Measurements from ENCODE around the gene AGPAT1. TPM values are rescaled to one million over a fixed set of nuclear protein-coding genes. Genes with fewer than 3 reads are reported as not detected.
"Not testable (repeated sequence)": the region's sequence is repeated elsewhere in the genome, so short reads cannot be mapped to it uniquely, and the experiment has no call there.

Gene AGPAT1
- total RNA-seq, 1 donor from 2014 or later, result 60.7 TPM

- DNase-seq (ENCODE audit: extremely low read depth, low read depth, low spot score), result no peak
Measured at GRCh38 chr6:32151181-32151862, 24.6 kb downstream of the AGPAT1 start.

DNA sequence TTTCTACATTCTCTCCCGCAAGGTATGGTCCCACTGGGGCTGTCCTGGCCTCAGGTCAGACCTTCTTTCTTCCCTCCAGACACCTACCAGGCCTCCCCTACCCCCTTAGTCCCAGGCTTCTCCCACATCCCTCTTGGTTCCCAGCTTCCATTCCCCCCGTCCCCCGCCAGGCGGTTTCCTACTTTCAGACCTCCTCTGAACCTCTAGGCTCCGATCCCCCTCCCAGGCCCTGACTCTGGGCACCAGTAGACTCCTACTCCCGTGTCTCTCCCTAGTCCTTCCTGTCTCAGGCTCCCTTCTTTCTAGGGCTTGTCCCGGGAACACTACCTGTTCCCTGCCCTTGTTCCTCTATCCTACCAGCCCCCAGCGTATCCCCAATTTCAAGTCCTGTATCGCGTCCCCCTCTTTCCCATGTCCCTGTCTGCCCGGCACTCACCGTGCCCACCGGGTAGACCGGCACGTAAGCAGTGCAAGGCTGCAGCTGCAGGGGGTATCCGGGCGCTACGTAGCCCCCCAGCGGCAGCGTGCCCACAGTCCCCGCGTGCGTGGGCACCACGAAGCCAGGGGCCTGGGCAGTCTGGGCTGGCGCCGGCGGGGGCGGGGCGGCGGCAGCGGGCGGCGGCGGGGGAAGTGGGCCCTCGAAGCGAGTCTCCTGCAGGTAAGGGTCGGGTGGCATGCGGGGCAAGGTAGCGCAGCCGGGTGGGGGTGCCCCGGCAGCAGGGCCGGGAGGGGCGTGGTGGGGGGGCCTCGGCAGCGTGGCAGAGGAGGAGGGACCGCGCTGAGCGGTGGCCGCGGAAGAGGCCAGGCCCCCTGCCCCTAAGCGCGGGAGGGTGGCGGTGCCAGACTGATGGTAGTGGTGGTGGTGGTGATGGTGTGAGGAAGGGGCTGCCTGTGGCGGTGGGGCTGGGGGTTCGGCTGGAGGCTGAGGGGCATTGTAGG is 25.7 kb downstream of the AGPAT1 start:
- no peak for DNase-seq (ENCODE audit: extremely low read depth, low read depth, low spot score)

DNA sequence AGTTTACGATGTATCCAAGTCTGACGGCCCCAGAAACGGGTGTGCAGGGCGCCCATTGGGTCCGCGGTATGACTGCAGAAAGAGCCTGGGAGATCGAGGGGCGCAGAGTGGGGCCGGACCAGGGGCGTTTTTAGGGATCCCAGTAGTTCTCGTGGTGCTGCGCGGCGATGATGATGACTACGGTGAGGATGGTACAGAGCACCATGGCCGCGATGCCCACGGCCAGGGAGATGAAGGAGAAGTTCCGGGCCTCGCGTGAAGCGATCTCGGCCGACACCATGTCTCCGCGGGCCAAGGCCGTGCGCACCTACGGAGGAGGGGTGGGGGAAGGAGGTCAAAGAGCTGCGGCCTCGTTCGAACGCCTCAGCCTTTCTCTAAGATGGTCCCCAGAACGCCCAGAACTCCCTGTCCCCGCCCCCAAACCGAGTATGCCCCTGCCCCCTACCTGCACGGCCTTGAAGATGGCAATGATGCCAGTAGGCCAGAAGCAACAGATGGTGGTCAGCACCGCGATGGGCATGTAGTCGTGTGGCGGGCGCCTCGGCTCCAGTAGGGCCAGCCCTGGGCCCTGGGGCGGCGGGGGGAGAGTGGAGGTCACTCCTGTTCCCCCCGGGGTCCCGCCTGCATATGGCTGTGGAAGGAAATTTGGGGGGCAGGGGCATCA is 26.7 kb downstream of the AGPAT1 start:
- no peak for DNase-seq (ENCODE audit: extremely low read depth, low read depth, low spot score)

DNA sequence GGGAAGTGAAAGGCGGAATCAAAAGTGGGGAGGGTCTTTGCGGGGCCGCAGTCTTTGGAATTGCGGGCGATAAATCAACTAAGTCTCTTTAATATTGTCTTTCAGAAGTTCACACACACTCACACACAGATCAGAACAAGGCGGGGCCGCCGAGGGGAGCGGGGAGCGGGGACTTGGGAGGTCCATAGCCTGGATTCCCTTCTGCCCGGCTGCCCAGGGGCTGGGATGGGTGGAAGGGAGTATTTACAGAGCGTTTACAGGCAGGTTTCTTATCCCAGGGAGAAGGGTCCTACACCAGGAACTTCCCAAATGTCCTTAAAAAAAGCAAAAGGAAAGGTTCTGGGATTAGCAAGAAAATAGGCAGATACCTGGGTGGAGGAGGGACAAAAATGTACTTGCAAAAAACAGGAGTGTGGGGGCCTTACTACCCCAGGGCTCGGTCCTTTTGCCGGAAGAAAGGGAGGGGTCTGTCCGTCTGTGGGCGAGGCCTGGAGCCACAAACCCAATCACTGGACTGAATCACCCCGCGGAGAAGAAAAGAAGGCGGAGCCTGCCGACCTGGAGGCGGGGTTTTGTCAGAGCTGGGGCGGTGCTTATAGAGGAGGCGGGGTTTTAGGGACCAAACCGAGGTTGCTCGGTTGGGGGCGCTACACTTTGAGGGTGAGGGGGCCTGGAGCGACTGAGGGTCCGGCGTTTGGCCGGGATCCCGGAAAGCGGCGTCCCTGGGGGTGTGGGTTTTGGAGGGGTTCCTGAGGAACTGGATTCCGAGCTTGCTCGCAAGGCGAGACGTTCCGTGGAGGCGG is 27.4 kb downstream of the AGPAT1 start:
- DNase-seq (ENCODE audit: extremely low read depth, low read depth, low spot score), result no peak

- no peak for DNase-seq (ENCODE audit: extremely low read depth, low read depth, low spot score)
Measured at GRCh38 chr6:32147401-32148132, 28.3 kb downstream of the AGPAT1 start.

DNA sequence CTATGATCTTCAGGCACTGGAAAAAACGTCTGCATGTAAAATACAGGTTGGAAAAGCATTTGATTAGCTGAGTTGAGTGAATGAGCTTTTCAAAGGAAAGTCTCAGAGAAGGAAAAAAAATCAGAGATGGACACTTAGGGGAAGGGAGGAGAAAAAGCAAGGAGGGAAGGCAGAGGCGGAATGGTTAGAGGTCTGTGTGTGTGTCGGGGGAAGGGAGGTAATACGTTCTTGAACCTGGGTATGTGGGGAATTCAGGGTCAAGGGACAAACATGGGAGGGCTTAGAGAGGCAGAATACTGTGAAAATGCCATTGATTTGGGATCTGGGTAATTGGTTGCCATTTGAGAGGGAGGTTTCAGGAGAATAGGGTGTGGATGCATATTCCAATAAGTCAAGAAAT is 29.2 kb downstream of the AGPAT1 start:
- no peak for DNase-seq (ENCODE audit: extremely low read depth, low read depth, low spot score)

DNA sequence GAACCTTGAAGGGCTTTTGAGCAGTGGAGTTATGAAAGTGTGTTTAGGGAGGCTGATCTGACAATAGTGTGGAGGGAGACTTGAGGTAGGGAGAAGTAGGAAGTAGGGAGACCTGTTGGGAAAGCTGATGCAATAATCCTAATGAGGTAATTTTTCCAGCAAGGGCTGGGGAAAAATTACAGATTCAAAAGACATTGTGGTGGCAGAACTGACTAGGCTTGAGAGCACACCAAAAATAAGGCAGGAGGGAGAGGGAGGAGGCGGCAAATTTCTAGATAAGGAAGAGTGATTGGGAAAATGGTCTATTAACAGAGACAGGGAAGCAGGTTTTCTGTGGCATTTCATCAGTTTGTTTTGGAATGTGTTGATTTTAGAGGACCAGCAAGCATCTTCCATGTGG is 29.6 kb downstream of the AGPAT1 start:
- DNase-seq (ENCODE audit: extremely low read depth, low read depth, low spot score), result no peak

DNA sequence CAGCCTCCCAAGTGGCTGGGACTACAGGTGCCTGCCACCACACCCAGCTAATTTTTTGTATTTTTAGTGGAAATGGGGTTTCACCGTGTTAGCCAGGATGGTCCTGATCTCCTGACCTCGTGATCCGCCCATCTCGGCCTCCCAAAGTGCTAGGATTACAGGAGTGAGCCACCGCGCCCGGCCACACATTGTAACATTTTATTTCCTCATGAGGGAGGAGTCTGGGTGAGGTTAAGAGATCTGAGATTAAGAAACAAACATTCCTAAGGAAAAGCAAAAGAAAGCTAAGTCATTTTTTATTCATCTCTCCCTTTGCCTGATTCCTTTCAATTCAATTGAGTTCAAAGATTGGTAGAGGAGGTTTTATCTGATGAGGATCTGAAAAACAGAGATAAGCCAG is 31.6 kb downstream of the AGPAT1 start:
- DNase-seq (ENCODE audit: extremely low read depth, low read depth, low spot score), result not testable (repeated sequence)

DNA sequence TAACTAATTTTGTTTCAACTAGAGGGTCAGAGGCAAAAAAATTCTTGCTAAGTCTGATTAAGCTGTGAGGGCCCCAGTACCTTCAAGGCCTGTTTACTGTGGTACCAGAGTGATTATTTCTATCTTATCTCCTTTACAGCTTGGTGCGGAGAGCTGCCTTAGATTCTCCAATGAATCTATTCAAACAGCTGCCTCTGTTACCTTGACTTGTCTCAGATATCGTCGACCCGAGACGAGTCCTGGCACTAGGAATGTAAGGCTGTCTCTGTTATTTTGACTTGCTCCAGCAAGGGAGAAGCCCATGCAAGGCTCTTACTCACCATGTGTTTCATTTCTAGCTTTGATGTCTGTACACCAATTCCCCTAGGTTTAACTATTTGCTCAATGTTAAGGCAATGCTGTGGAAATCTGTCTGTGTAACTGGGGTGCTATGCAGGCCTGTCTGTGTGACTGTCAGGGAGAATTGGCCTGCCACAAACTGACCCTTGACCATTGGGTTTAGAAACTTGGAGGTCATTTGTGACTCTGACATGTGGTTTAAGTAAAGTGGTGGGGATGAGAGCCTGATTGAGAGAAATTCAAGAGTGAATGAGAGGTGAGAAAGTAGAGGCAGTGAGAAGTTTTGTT is 35.4 kb downstream of the AGPAT1 start:
- DNase-seq (ENCODE audit: extremely low read depth, low read depth, low spot score), result no peak

GRCh38 chr6:32139590-32139989 is 36.3 kb downstream of the AGPAT1 start:
- no peak for DNase-seq (ENCODE audit: extremely low read depth, low read depth, low spot score)

DNA sequence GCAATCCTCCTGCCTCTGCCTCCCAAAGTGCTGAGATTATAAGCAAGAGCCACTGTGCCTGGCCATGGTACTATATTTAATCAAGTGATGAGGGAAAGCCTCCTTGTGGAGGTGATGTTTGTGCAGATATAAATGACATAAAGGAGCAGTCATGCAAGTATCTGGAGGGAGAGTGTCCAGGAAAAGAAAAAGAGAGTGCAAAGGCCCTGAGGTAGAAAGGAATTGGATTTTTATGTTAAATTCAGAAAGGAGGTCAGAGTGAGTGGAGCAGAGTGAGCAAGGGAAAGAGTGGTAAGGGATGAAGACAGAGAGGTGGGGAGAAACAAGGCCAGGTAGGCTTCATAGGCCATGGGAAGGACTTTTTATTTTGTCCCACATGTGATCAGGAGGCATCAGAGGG is 38.4 kb downstream of the AGPAT1 start:
- no peak for DNase-seq (ENCODE audit: extremely low read depth, low read depth, low spot score)

DNA sequence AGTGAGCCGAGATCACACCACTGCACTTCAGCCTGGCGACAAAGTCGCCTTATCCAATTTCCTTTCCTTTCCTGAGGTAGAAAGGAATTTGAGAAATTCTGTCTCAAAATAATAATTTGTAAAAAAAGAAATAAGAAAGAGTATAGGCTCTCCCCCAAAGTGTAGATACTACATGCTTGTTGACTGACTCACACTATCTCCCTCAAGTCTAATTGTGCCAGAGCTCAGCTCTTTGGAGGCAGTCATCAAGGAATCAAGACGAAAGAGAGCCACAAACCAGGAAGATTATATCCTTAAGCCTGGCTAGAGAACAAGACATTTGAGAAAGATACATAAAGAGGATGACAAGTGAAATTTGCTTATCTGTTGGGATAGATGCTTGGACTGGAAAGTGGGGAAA is 42.1 kb downstream of the AGPAT1 start:
- DNase-seq (ENCODE audit: extremely low read depth, low read depth, low spot score), result no peak

DNA sequence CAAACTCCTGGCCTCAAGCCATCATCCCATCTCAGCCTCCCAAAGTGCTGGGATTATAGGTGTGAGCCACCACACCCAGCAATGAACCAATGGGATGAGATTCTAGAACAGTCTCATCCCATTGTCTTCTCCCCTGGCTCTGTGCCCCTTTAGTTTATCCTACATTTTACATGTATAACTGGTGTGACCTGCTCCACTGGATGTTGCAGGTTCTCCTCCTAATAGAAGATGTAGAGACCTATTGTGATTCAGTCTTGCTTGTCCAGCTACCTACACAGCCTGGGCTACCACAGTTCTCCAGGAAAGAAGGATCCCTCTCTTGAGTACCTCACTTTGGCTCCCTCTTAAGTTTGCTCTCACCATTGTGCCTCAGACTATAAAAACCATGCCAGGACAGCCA is 43.8 kb downstream of the AGPAT1 start:
- DNase-seq (ENCODE audit: extremely low read depth, low read depth, low spot score), result no peak

DNA sequence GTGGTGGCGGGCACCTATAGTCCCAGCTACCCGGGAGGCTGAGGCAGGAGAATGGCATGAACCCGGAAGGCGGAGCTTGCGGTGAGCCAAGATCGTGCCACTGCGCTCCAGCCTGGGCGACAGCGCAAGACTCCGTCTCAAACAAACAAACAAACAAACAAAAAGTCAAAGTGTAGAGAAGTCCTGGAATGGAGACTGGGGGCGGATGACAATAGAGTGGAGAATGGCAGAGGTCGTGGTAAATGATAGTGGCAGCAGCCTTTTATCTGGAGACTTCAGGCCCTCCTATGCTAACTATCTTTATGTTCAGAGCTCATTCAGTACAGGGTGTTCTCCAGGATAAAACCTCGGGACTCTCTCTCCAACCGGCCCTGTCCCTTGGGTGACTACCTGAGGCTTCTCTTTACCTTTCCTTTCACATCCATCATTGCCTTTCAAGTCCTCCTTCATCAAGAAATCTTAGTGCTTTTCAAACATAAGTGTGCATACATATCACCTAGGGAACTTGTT is 44.4 kb downstream of the AGPAT1 start:
- DNase-seq (ENCODE audit: extremely low read depth, low read depth, low spot score), result no peak

- no peak for DNase-seq (ENCODE audit: extremely low read depth, low read depth, low spot score)
Measured at GRCh38 chr6:32129297-32130088, 46.4 kb downstream of the AGPAT1 start.

- no peak for DNase-seq (ENCODE audit: extremely low read depth, low read depth, low spot score)
Measured at GRCh38 chr6:32128751-32129296, 47.1 kb downstream of the AGPAT1 start.

- peak; percentile 92 for DNase-seq (ENCODE audit: extremely low read depth, low read depth, low spot score)
Measured at GRCh38 chr6:32127717-32128592, 47.9 kb downstream of the AGPAT1 start, which contains the start of gene ATF6B. Gene ATF6B (minus strand): TSS chr6:32128246. CDS start chr6:32128207, 39 bp downstream.

Measured in glomerular endothelial cell (primary cell).